Liver (tissue), 9 donors: Measurements from ENCODE around the gene WDR1. TPM values are rescaled to one million over a fixed set of nuclear protein-coding genes. Genes with fewer than 3 reads are reported as not detected.

Experiments
- DNase-seq: peaks from one replicate; pipeline ENCODE4 v3.0.0-alpha.2; 2017; ENCODE audit warnings: low spot score
- H3K27ac ChIP-seq, 2 donors: one replicate each; pipeline ENCODE4 v1.7.0; 2013; ENCODE audit warnings: inconsistent platforms in 2 of 2, low read length in 2 of 2, control low read depth in 1 of 2, low read depth in 1 of 2, mild to moderate bottlenecking in 1 of 2
- H3K27me3 ChIP-seq, 4 donors: one replicate each; pipeline versions ENCODE4 v1.6.1 to v1.7.0; 2013; ENCODE audit warnings: low read length in 3 of 4, inconsistent platforms in 1 of 4, mild to moderate bottlenecking in 1 of 4, moderate library complexity in 1 of 4; ENCODE audit not compliant: control insufficient read depth in 4 of 4, insufficient read depth in 4 of 4
- H3K36me3 ChIP-seq, 4 donors: one replicate each; pipeline versions ENCODE4 v1.6.1 to v1.7.0; 2013; ENCODE audit warnings: low read length in 3 of 4, mild to moderate bottlenecking in 3 of 4, low read depth in 1 of 4, moderate library complexity in 1 of 4; ENCODE audit not compliant: control insufficient read depth in 4 of 4, insufficient read depth in 3 of 4
- H3K4me1 ChIP-seq, 4 donors: one replicate each; pipeline versions ENCODE4 v1.6.1 to v1.7.0; 2013; ENCODE audit warnings: low read length in 3 of 4, mild to moderate bottlenecking in 3 of 4, moderate library complexity in 1 of 4; ENCODE audit not compliant: control insufficient read depth in 4 of 4, insufficient read depth in 4 of 4
- H3K4me3 ChIP-seq, 3 donors: one replicate each; pipeline versions ENCODE4 v1.6.1 to v1.7.0; 2013; ENCODE audit warnings: low read length in 3 of 3, control low read depth in 1 of 3, low read depth in 1 of 3, mild to moderate bottlenecking in 1 of 3
- H3K9ac ChIP-seq, 2 donors: one replicate each; pipeline ENCODE4 v1.7.0; 2013; ENCODE audit warnings: low read length in 2 of 2, mild to moderate bottlenecking in 2 of 2, moderate library complexity in 2 of 2, control low read depth in 1 of 2, low read depth in 1 of 2
- H3K9me3 ChIP-seq, 4 donors: one replicate each; pipeline versions ENCODE4 v1.6.1 to v1.7.0; 2013; ENCODE audit warnings: low read length in 3 of 4; ENCODE audit not compliant: control insufficient read depth in 4 of 4
- ATF3 ChIP-seq: IDR thresholded peaks from 2 replicates; pipeline ENCODE4 v1.6.1; 2016; ENCODE audit warnings: antibody characterized with exemption
- CTCF ChIP-seq: fragments of 150-350 bp; IDR thresholded peaks from 2 replicates; pipeline ENCODE4 v1.5.1; 2017; ENCODE audit warnings: improper control_type of control experiment, low read depth, low read length; ENCODE audit not compliant: missing input control
- FOXA1 ChIP-seq: IDR thresholded peaks from 2 replicates; pipeline ENCODE4 v1.6.1; 2016; ENCODE audit warnings: antibody characterized with exemption
- FOXA2 ChIP-seq: IDR thresholded peaks from 2 replicates; pipeline ENCODE4 v1.6.1; 2016; ENCODE audit warnings: antibody characterized with exemption
- GABPA ChIP-seq, 2 donors: IDR thresholded peaks in 1 of 2; conservative IDR thresholded peaks in 1 of 2; 2 replicates each; pipeline ENCODE4 v1.6.1; 2016; ENCODE audit warnings: antibody characterized with exemption in 2 of 2, mild to moderate bottlenecking in 1 of 2, moderate library complexity in 1 of 2
- HNF4A ChIP-seq, 2 donors: conservative IDR thresholded peaks; 2 replicates each; pipeline ENCODE4 v1.6.1; 2016; ENCODE audit warnings: antibody characterized with exemption in 2 of 2, mild to moderate bottlenecking in 2 of 2
- HNF4G ChIP-seq: IDR thresholded peaks from 2 replicates; pipeline ENCODE4 v1.6.1; 2016; ENCODE audit warnings: antibody characterized with exemption
- JUND ChIP-seq, 2 donors: IDR thresholded peaks; 2 replicates each; pipeline ENCODE4 v1.6.1; 2016; ENCODE audit warnings: antibody characterized with exemption in 2 of 2
- NR2F2 ChIP-seq: IDR thresholded peaks from 2 replicates; pipeline ENCODE4 v1.6.1; 2016; ENCODE audit warnings: antibody characterized with exemption
- RAD21 ChIP-seq, 2 donors: IDR thresholded peaks; 2 replicates each; pipeline ENCODE4 v1.6.1; 2016; ENCODE audit warnings: antibody characterized with exemption in 2 of 2, mild to moderate bottlenecking in 2 of 2
- REST ChIP-seq: IDR thresholded peaks from 2 replicates; pipeline ENCODE4 v1.6.1; 2016; ENCODE audit warnings: antibody characterized with exemption, mild to moderate bottlenecking
- RXRA ChIP-seq, 2 donors: IDR thresholded peaks; 2 replicates each; pipeline ENCODE4 v1.6.1; 2017 to 2018; ENCODE audit warnings: antibody characterized with exemption in 2 of 2, mild to moderate bottlenecking in 1 of 2
- SP1 ChIP-seq: IDR thresholded peaks from 2 replicates; pipeline ENCODE4 v1.6.1; 2018; ENCODE audit warnings: antibody characterized with exemption, mild to moderate bottlenecking
- TAF1 ChIP-seq: conservative IDR thresholded peaks from 2 replicates; pipeline ENCODE4 v1.6.1; 2016; ENCODE audit warnings: antibody characterized with exemption, mild to moderate bottlenecking
- WGBS: extraction: QIAGEN DNeasy Blood & Tissue Kit; methylation state at CpG from one replicate; pipeline ENCODE4 v1.1.7; 2013; 5-methylcytosine and 5-hydroxymethylcytosine counted together
- polyA plus RNA-seq, 2 donors: library from polyadenylated mRNA; stranded (reverse) in 1 of 2; unstranded in 1 of 2; fragments of 200-250 nt in 1 of 2; fragments of >200 nt in 1 of 2; fragmentation: Nextera tagmentation in 1 of 2; extraction: Ambion mirVana in 1 of 2; gene quantifications; one replicate each; pipeline versions ENCODE4 v1.2.1 to v1.2.3, GENCODE V29; 2013 to 2015
- total RNA-seq, 2 donors: library from RNA; depleted of rRNA; stranded (reverse); fragments of >200 nt; gene quantifications; one replicate each; pipeline ENCODE4 v1.2.3, GENCODE V29; 2014
- donor health status: healthy.
- donor health status: healthy.
- donor health status: healthy.
- donor health status: healthy.
- donor health status: healthy.

The WDR1 gene
- total and polyA plus RNA-seq, 4 donors: 31.1 to 97.4 (median 65.7) TPM

- H3K4me1 ChIP-seq: peaks cover 2 to 19% (median 13%) of the 10 kb centered on the region in 4 donors
- H3K9me3 ChIP-seq: no peaks in the 10 kb centered on the region
- 93% methylated on average over 7 of the region's 7 CpGs for WGBS
- H3K27me3 ChIP-seq: no peaks in the 10 kb centered on the region
- H3K27ac ChIP-seq: no peak overlapping the region
- H3K4me3 ChIP-seq: no peak overlapping the region
- no peak overlapping the region for H3K9ac ChIP-seq
- H3K36me3 ChIP-seq: peaks cover 7 to 30% (median 18%) of the 10 kb centered on the region in 4 donors
- DNase-seq: no peak
- TF ChIP-seq FOXA1: no peak
- no peak for TF ChIP-seq CTCF
- TF ChIP-seq HNF4G: no peak
Observed at GRCh38 chr4:10114607-10115006, 2.0 kb downstream of the WDR1 start.

- H3K9me3 ChIP-seq: no peaks in the 10 kb centered on the region
- H3K4me3 ChIP-seq: no peak overlapping the region
- H3K4me1 ChIP-seq: peaks cover 2 to 19% (median 13%) of the 10 kb centered on the region in 4 donors
- TF ChIP-seq ATF3 (no peak), JUND (IDR thresholded peaks at IDR 0.05) (no peak), GABPA (IDR thresholded peaks at IDR 0.05 in 1 of 2, conservative IDR thresholded peaks at IDR 0.05 in 1 of 2) (no peak), RXRA (IDR thresholded peaks at IDR 0.05) (no peak), CTCF (no peak), FOXA1 (no peak)
- H3K36me3 ChIP-seq: peaks cover 7 to 32% (median 19%) of the 10 kb centered on the region in 4 donors
- H3K9ac ChIP-seq: no peak overlapping the region
- DNase-seq: no peak
- H3K27me3 ChIP-seq: no peaks in the 10 kb centered on the region
- 90% methylated on average over 4 of the region's 4 CpGs for WGBS
- no peak overlapping the region for H3K27ac ChIP-seq
Observed at GRCh38 chr4:10114147-10114546, 2.5 kb downstream of the WDR1 start.

GRCh38 chr4:10113362-10114047 lies 3.1 kb downstream of the WDR1 start:
- TF ChIP-seq FOXA2: no peak
- TF ChIP-seq FOXA1: no peak
- no peak for TF ChIP-seq TAF1
- no peak for TF ChIP-seq REST
- no peak for TF ChIP-seq GABPA (IDR thresholded peaks at IDR 0.05 in 1 of 2, conservative IDR thresholded peaks at IDR 0.05 in 1 of 2)
- TF ChIP-seq ATF3: no peak
- TF ChIP-seq HNF4A (conservative IDR thresholded peaks at IDR 0.05): no peak
- TF ChIP-seq JUND (IDR thresholded peaks at IDR 0.05): no peak
- no peak for TF ChIP-seq RAD21 (IDR thresholded peaks at IDR 0.05)
- TF ChIP-seq SP1: no peak
- TF ChIP-seq NR2F2: no peak
- no peak for TF ChIP-seq RXRA (IDR thresholded peaks at IDR 0.05)
- no peak overlapping the region for H3K4me3 ChIP-seq
- 84% methylated on average over 12 of the region's 12 CpGs for WGBS
- DNase-seq: no peak
- no peaks in the 10 kb centered on the region for H3K9me3 ChIP-seq
- H3K9ac ChIP-seq: no peak overlapping the region
- H3K36me3 ChIP-seq: peaks cover 7 to 32% (median 20%) of the 10 kb centered on the region in 4 donors
- no peak overlapping the region for H3K27ac ChIP-seq
- no peaks in the 10 kb centered on the region for H3K27me3 ChIP-seq
- peaks cover 2 to 19% (median 13%) of the 10 kb centered on the region in 4 donors for H3K4me1 ChIP-seq
